Activated CD4-positive, alpha-beta T cell treated with anti-CD3 and anti-CD28 coated beads, Interleukin-2, amount 10 ng/mL, durations not matched to agents 7 days and 5 days (primary cell): ENCODE data around the gene KCNE5. TPM values are rescaled to one million over a fixed set of nuclear protein-coding genes. Genes with fewer than 3 reads are reported as not detected.
"Not testable (repeated sequence)": the region's sequence is repeated elsewhere in the genome, so short reads cannot be mapped to it uniquely, and the experiment has no call there.

Experiments
- CTCF ChIA-PET: fragments of 350-600 bp; sonication (Branson Sonifier 250); formaldehyde crosslinking; loops from one replicate; lab custom pipeline; 2021; ENCODE audit warnings: antibody characterized with exemption; lab: Charles Lee
- POLR2A ChIA-PET: fragments of 350-600 bp; sonication (Branson Sonifier 250); formaldehyde crosslinking; loops from one replicate; lab custom pipeline; 2021; ENCODE audit warnings: antibody characterized with exemption; lab: Charles Lee
- DNase-seq: peaks from one replicate; pipeline ENCODE4 v3.0.0-alpha.2; 2020
- H3K27ac Mint-ChIP-seq: one replicate; pipeline ENCODE4 v1.8.0; 2021; ENCODE audit warnings: mild to moderate bottlenecking, moderate library complexity, mixed read lengths
- H3K27me3 Mint-ChIP-seq: one replicate; pipeline ENCODE4 v1.8.0; 2021; ENCODE audit warnings: mixed read lengths
- H3K36me3 Mint-ChIP-seq: one replicate; pipeline ENCODE4 v1.8.0; 2021; ENCODE audit warnings: low read depth, mixed read lengths
- H3K4me1 Mint-ChIP-seq: one replicate; pipeline ENCODE4 v1.8.0; 2021; ENCODE audit warnings: mixed read lengths
- H3K4me3 Mint-ChIP-seq: one replicate; pipeline ENCODE4 v1.8.0; 2021; ENCODE audit warnings: mild to moderate bottlenecking, moderate library complexity, mixed read lengths
- H3K9me3 Mint-ChIP-seq: one replicate; pipeline ENCODE4 v1.8.0; 2021; ENCODE audit warnings: mixed read lengths
- total RNA-seq, 2 experiments: library from RNA; stranded (reverse); gene quantifications; one replicate each; pipeline ENCODE4 v1.2.3, GENCODE V29; 2021

Gene KCNE5
- under 1 TPM; 0.17 to 0.19 TPM for total RNA-seq

- Mint-ChIP-seq H3K4me1 (no peaks in the 10 kb centered on the region), H3K27ac (no peak within 1 kb of the TSS), H3K9me3 (no peaks in the 10 kb centered on the region), H3K27me3 (no peaks in the 10 kb centered on the region), H3K4me3 (no peak within 1 kb of the TSS), H3K36me3 (no peaks in the 10 kb centered on the region)
- no peak for DNase-seq
- POLR2A ChIA-PET: no interaction called here
- CTCF ChIA-PET: interaction anchor here (0.6 kb wide), 1 partner anchor 40 kb away, joined by 3 read pairs; no protein-coding TSS in a partner anchor
These were observed at the start of gene KCNE5 for GRCh38 chrX:109624641-109625616. KCNE5 (minus strand) TSS chrX:109625172; CDS start chrX:109625020, 152 bp downstream.

- H3K36me3 Mint-ChIP-seq: peaks cover 23% of the 10 kb centered on the region
- ChIA-PET CTCF (no interaction called here), POLR2A (no interaction called here)
- DNase-seq: no peak
- H3K4me3 Mint-ChIP-seq: no peak overlapping the region
- H3K9me3 Mint-ChIP-seq: no peaks in the 10 kb centered on the region
- no peak overlapping the region for H3K27ac Mint-ChIP-seq
- no peaks in the 10 kb centered on the region for H3K27me3 Mint-ChIP-seq
- no peaks in the 10 kb centered on the region for H3K4me1 Mint-ChIP-seq
These were observed 47.3 kb upstream of the KCNE5 start for GRCh38 chrX:109672239-109672638.

- H3K27ac Mint-ChIP-seq, DNase-seq, POLR2A ChIA-PET, CTCF ChIA-PET, H3K4me3 Mint-ChIP-seq, H3K9me3 Mint-ChIP-seq, H3K4me1 Mint-ChIP-seq, H3K27me3 Mint-ChIP-seq: not testable (repeated sequence)
- peaks cover 24% of the 10 kb centered on the region for H3K36me3 Mint-ChIP-seq
These were observed 46.2 kb upstream of the KCNE5 start for GRCh38 chrX:109671170-109671569.

GRCh38 chrX:109667986-109668385 lies 43.0 kb upstream of the KCNE5 start:
- Mint-ChIP-seq H3K4me1 (no peaks in the 10 kb centered on the region), H3K36me3 (peaks cover 33% of the 10 kb centered on the region), H3K27ac (no peak overlapping the region), H3K9me3 (no peaks in the 10 kb centered on the region), H3K27me3 (no peaks in the 10 kb centered on the region), H3K4me3 (no peak overlapping the region)
- CTCF ChIA-PET: interaction anchor here (0.6 kb wide), 1 partner anchor 666 kb away, joined by 3 read pairs; no protein-coding TSS in a partner anchor
- no peak for DNase-seq
- POLR2A ChIA-PET: no interaction called here

- H3K27ac Mint-ChIP-seq: no peak overlapping the region
- H3K27me3 Mint-ChIP-seq: no peaks in the 10 kb centered on the region
- peaks cover 58% of the 10 kb centered on the region for H3K36me3 Mint-ChIP-seq
- H3K9me3 Mint-ChIP-seq: no peaks in the 10 kb centered on the region
- CTCF ChIA-PET: no interaction called here
- POLR2A ChIA-PET: no interaction called here
- no peak for DNase-seq
- H3K4me1 Mint-ChIP-seq: no peaks in the 10 kb centered on the region
- H3K4me3 Mint-ChIP-seq: no peak overlapping the region
These were observed 35.6 kb upstream of the KCNE5 start for GRCh38 chrX:109660435-109661143.

- ChIA-PET CTCF (no interaction called here), POLR2A (no interaction called here)
- Mint-ChIP-seq H3K27ac (no peak overlapping the region), H3K4me3 (no peak overlapping the region), H3K4me1 (no peaks in the 10 kb centered on the region), H3K9me3 (no peaks in the 10 kb centered on the region), H3K36me3 (peaks cover 53% of the 10 kb centered on the region), H3K27me3 (no peaks in the 10 kb centered on the region)
- DNase-seq: no peak
These were observed 33.4 kb upstream of the KCNE5 start for GRCh38 chrX:109658391-109658790.

GRCh38 chrX:109657364-109657763 lies 32.4 kb upstream of the KCNE5 start:
- H3K9me3 Mint-ChIP-seq, DNase-seq, H3K4me1 Mint-ChIP-seq, H3K4me3 Mint-ChIP-seq, H3K27me3 Mint-ChIP-seq, POLR2A ChIA-PET, CTCF ChIA-PET, H3K27ac Mint-ChIP-seq: not testable (repeated sequence)
- peaks cover 44% of the 10 kb centered on the region for H3K36me3 Mint-ChIP-seq

GRCh38 chrX:109656774-109657173 lies 31.8 kb upstream of the KCNE5 start:
- POLR2A ChIA-PET: no interaction called here
- H3K36me3 Mint-ChIP-seq: peaks cover 43% of the 10 kb centered on the region
- CTCF ChIA-PET: no interaction called here

GRCh38 chrX:109655502-109656201 lies 30.7 kb upstream of the KCNE5 start:
- no peaks in the 10 kb centered on the region for H3K27me3 Mint-ChIP-seq
- no peak overlapping the region for H3K4me3 Mint-ChIP-seq
- H3K36me3 Mint-ChIP-seq: peaks cover 37% of the 10 kb centered on the region
- ChIA-PET POLR2A (no interaction called here), CTCF (interaction anchor here (1.1 kb wide), 1 partner anchor 9 kb away, joined by 4 read pairs; no protein-coding TSS in a partner anchor)
- H3K9me3 Mint-ChIP-seq: no peaks in the 10 kb centered on the region
- no peak overlapping the region for H3K27ac Mint-ChIP-seq
- DNase-seq: no peak
- no peaks in the 10 kb centered on the region for H3K4me1 Mint-ChIP-seq

More at GRCh38 chrX:109656774-109657173, 31.8 kb upstream of the KCNE5 start:
- DNase-seq: no peak
- Mint-ChIP-seq H3K27ac (no peak overlapping the region), H3K27me3 (no peaks in the 10 kb centered on the region), H3K9me3 (no peaks in the 10 kb centered on the region), H3K4me1 (no peaks in the 10 kb centered on the region), H3K4me3 (no peak overlapping the region)

GRCh38 chrX:109654516-109655109 lies 29.6 kb upstream of the KCNE5 start:
- no peak for DNase-seq
- H3K9me3 Mint-ChIP-seq: no peaks in the 10 kb centered on the region
- CTCF ChIA-PET: interaction anchor here (1.1 kb wide), 1 partner anchor 10 kb away, joined by 4 read pairs; no protein-coding TSS in a partner anchor
- POLR2A ChIA-PET: no interaction called here
- H3K27me3 Mint-ChIP-seq: no peaks in the 10 kb centered on the region
- peaks cover 28% of the 10 kb centered on the region for H3K36me3 Mint-ChIP-seq
- no peak overlapping the region for H3K27ac Mint-ChIP-seq
- H3K4me1 Mint-ChIP-seq: no peaks in the 10 kb centered on the region
- H3K4me3 Mint-ChIP-seq: no peak overlapping the region

GRCh38 chrX:109644671-109645070 lies 19.7 kb upstream of the KCNE5 start:
- CTCF ChIA-PET, H3K4me3 Mint-ChIP-seq, H3K4me1 Mint-ChIP-seq, H3K27ac Mint-ChIP-seq, POLR2A ChIA-PET, H3K9me3 Mint-ChIP-seq, DNase-seq, H3K27me3 Mint-ChIP-seq: not testable (repeated sequence)
- H3K36me3 Mint-ChIP-seq: peaks cover 14% of the 10 kb centered on the region

- Mint-ChIP-seq H3K36me3 (peaks cover 16% of the 10 kb centered on the region), H3K27me3 (no peaks in the 10 kb centered on the region), H3K4me1 (peaks cover 9% of the 10 kb centered on the region), H3K27ac (no peak overlapping the region), H3K9me3 (peaks cover 2% of the 10 kb centered on the region), H3K4me3 (no peak overlapping the region)
- CTCF ChIA-PET: no interaction called here
- no peak for DNase-seq
- POLR2A ChIA-PET: no interaction called here
These were observed 18.7 kb upstream of the KCNE5 start for GRCh38 chrX:109643687-109644086.
